BE2C (cell line): Measurements from ENCODE around the gene CDC34.
A peak's percentile ranks its signal among the peaks of the same experiment; 100 is the strongest.

Experiments
- DNase-seq: peaks from one replicate; pipeline ENCODE4 v3.0.0-alpha.2; 2020
- H3K27me3 ChIP-seq: fragments of 250-450 bp; sonication (Bioruptor Pico); 2 replicates; pipeline ENCODE4 v1.5.1; 2020; ENCODE audit warnings: mild to moderate bottlenecking
- H3K36me3 ChIP-seq: fragments of 250-450 bp; sonication (Bioruptor Pico); 2 replicates; pipeline ENCODE4 v1.5.1; 2020; ENCODE audit warnings: mild to moderate bottlenecking
- H3K4me1 ChIP-seq: fragments of 250-450 bp; sonication (Bioruptor Pico); 2 replicates; pipeline ENCODE4 v1.5.1; 2020
- H3K4me3 ChIP-seq: 2 replicates; pipeline ENCODE4 v1.5.1; 2011; ENCODE audit warnings: low read depth, low read length
- H3K9me3 ChIP-seq: fragments of 250-450 bp; sonication (Bioruptor Pico); 2 replicates; pipeline ENCODE4 v1.5.1; 2020
- TF ChIP-seq, protein P1 (sequence below): IDR thresholded peaks from 2 replicates; pipeline ENCODE4 v1.5.1; 2012; ENCODE audit warnings: mild to moderate bottlenecking, low read depth, low read length

The CDC34 gene

DNA sequence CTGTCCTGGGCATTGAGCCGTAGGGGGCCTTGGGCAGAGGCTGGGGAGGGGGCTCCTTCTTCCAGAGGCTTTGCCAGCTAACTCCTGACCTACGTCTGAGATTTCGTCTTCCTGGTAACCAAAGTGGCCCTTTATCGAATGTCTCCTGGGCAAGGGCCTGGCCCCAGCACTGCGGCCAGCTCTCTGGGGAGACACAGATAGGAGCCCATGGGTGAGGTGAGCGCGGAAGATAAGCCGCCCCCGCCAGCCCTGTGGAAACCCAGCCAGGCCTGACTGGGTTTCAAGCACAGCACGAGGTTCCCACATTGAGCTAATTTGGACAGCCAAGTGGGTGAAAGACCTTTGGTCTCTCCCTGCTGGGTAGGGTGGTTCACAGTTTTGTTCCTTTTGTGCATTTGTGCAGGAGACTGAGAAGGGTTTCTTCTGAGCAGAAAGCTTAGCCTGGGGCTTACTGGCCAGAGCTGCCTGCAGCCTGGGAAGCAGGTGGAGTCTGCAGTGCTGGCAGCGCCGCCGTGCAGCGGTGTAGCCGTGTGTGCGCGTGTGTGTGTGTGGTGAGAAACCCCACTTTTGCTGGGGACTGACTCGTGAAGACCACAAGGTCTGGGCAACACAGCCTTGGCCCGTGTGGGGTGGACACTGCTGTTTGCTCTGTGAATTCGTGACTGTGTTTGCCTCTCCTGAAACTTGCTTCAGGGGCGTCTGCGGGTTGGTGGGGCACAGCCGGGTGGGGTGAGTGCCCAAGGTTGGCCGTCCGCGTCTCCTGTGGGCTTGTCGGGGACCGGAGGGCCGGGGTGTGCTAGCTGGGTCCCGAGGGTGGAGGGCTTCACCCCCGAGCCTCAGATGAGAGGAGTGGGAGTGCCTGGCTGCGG, 43.3 kb downstream of the CDC34 start:
- H3K27me3 ChIP-seq: no peaks in the 10 kb centered on the region
- DNase-seq: peak; percentile 75
- H3K9me3 ChIP-seq: no peaks in the 10 kb centered on the region
- H3K36me3 ChIP-seq: peaks cover 29% of the 10 kb centered on the region
- H3K4me3 ChIP-seq: peak overlapping the region; percentile 99
- TF ChIP-seq, protein P1, sequence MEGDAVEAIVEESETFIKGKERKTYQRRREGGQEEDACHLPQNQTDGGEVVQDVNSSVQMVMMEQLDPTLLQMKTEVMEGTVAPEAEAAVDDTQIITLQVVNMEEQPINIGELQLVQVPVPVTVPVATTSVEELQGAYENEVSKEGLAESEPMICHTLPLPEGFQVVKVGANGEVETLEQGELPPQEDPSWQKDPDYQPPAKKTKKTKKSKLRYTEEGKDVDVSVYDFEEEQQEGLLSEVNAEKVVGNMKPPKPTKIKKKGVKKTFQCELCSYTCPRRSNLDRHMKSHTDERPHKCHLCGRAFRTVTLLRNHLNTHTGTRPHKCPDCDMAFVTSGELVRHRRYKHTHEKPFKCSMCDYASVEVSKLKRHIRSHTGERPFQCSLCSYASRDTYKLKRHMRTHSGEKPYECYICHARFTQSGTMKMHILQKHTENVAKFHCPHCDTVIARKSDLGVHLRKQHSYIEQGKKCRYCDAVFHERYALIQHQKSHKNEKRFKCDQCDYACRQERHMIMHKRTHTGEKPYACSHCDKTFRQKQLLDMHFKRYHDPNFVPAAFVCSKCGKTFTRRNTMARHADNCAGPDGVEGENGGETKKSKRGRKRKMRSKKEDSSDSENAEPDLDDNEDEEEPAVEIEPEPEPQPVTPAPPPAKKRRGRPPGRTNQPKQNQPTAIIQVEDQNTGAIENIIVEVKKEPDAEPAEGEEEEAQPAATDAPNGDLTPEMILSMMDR: no peak
- H3K4me1 ChIP-seq: peaks cover 15% of the 10 kb centered on the region

DNA sequence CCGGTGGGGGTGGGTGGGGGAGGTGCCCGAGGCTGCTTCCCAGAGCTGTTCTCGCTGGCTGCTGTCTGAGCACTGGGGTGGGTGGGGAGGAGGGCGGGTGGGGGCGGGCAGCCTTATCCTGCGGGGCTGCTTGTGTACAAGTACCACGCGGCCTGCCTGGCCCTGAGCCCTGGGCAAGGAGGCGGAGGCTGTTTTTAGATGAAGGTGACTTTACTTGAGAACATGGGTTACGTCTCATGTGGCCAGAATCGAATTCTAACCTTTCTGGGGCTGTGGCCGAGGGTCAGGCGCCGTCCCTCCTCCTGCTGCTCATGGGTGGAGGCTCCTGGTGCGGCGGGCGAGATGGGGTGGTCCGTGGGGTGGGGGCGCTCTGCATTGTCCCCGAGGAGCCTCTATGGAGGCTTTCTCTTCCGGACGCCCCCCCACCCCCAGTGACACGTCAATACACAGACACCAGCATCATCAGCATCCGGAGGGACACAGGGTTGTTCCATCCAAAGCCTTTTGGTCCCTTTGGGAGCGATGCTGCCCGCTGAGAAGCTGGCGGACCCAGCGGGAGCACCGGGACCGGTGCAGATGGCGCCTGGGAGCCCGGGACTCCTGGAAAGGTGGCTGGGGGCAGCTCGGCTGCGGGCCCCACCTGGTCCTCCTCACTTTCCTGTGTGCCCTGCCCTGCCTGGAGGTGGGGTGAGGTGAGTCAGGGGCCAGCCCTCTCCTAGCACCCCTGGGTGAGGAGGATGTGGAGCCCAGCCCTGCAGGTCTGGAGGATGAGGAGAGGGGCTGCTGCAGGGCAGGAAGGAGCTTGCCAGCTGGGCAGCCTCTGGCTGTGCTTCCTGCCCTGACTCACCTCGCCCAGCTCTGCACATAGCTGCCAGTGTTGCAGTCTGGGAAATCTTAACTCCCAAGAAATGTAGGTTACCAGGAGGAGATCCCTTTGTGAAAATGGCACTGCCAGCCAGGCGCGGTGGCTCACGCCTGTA, 44.3 kb downstream of the CDC34 start:
- DNase-seq: peak; percentile 61
- Histone ChIP-seq H3K27me3 (no peaks in the 10 kb centered on the region), H3K4me1 (peaks cover 15% of the 10 kb centered on the region), H3K4me3 (peak overlapping the region; percentile 99), H3K36me3 (peaks cover 35% of the 10 kb centered on the region), H3K9me3 (no peaks in the 10 kb centered on the region)
- TF ChIP-seq, protein P1: no peak

DNA sequence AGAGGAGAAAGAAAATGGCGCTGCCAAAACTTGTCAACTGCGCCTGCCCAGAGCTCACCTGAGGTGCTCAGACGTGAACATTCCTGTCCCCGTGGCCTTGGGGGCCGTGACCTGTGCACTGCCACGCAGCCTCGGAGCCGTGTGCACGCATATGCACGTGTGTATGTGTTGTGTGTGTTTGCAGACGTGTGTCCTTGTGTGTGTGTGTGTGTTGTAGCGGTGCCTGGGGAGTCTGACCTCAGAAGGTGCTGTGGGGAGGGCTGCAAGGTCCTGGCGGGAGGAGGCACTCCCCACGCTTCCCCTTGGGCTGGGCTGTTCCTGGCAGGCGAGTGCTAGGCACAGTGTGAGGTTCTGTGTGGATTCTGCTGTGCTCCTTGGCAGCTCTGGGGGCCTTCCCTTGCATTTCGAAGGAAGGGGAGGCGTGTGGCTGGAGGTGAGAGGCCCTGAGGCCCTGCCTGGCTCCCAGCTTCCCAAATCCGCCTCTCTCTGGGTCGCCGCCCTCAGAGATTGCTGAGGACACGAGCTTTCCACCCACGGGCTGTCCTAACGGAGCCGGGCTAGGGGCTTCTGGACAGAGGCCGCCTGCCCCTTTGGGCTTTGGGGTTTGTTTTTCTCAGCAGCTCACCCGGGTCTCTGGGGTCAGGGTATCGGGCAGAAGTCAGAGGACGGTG, 45.3 kb downstream of the CDC34 start:
- TF ChIP-seq, protein P1: no peak
- H3K9me3 ChIP-seq: no peaks in the 10 kb centered on the region
- no peak overlapping the region for H3K4me3 ChIP-seq

DNA sequence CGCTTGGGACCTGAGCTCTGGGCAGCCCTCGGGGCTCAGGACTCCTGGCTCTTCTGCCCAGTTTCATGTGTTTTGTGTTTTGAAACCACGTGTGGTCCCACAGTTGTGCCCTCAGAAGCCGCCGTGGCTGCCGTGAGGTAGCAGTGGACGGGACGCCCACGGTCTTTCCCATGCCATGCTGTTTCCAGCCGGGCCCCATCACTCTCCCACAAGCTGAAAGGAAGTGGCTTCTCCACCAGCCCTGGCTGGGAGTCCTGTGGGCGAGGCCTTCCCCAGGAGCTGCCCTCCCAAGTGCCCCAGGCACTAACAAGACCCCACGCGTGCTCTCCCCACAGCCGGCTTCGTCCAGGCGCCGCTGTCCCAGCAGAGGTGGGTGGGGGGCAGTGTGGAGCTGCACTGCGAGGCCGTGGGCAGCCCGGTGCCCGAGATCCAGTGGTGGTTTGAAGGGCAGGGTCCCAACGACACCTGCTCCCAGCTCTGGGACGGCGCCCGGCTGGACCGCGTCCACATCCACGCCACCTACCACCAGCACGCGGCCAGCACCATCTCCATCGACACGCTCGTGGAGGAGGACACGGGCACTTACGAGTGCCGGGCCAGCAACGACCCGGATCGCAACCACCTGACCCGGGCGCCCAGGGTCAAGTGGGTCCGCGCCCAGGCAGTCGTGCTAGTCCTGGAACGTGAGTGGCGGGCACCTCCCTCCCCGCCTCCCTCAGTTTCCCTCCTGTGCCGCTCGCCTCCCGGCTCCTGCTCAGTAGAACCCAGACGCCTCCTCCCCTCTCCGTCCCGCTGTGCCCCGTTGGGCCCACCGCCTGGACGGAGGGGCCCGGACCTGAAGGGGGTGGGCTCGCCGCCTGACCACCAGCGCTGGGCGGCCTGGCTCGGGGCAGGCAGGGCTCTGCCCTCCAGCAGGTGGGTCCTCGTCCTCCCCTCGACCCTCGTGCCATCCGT, 46.2 kb downstream of the CDC34 start:
- Histone ChIP-seq H3K9me3 (no peaks in the 10 kb centered on the region), H3K4me3 (no peak overlapping the region), H3K27me3 (no peaks in the 10 kb centered on the region), H3K4me1 (peaks cover 7% of the 10 kb centered on the region), H3K36me3 (peaks cover 47% of the 10 kb centered on the region)
- TF ChIP-seq, protein P1: no peak
- no peak for DNase-seq

More for the DNA sequence above, 45.3 kb downstream of the CDC34 start:
- Histone ChIP-seq H3K36me3 (peaks cover 43% of the 10 kb centered on the region), H3K4me1 (peaks cover 7% of the 10 kb centered on the region), H3K27me3 (no peaks in the 10 kb centered on the region)
- DNase-seq: no peak

DNA sequence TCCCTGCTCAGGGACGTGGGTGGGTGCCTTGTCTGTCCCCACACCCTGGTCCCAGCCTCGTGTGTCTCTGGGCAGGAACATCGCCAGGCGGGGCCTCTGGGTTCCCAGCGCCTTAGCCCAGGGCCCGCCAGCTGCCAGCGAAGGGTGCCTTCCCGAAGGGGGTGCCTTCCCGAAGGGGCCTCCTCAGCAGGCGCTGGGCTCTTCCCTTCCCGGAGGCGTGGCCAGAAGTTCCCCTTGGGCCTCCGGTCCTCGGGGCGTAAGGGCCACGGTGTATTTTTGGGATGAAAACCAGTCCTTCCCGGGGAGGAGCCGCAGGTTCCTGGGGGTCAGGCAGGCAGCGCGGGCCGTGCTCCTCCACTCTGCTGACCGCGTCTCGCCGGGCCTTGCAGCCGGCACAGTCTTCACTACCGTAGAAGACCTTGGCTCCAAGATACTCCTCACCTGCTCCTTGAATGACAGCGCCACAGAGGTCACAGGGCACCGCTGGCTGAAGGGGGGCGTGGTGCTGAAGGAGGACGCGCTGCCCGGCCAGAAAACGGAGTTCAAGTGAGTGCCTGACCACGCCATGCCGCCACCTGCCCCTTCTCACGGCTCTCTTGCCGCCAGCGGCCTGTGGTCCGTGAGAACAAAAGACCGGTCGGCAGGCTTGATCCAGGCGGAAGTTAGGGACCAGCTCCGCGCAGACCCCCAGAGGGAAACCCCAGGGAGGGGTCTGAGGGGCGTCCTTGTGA, 47.7 kb downstream of the CDC34 start:
- Histone ChIP-seq H3K4me3 (no peak overlapping the region), H3K9me3 (no peaks in the 10 kb centered on the region), H3K4me1 (peaks cover 7% of the 10 kb centered on the region), H3K27me3 (no peaks in the 10 kb centered on the region), H3K36me3 (peaks cover 57% of the 10 kb centered on the region)
- no peak for DNase-seq
- TF ChIP-seq, protein P1: no peak
